22Rv1 (cell line): ENCODE data around the gene CCDC194.

Experiments used
- H3K27ac ChIP-seq: fragments of 450-650 bp; 2 replicates; pipeline ENCODE4 v1.5.1; 2017
- CTCF ChIP-seq: fragments of 450-650 bp; IDR thresholded peaks from 2 replicates; pipeline ENCODE4 v1.5.1; 2017; ENCODE audit warnings: mild to moderate bottlenecking
- ZFX ChIP-seq: fragments of 450-650 bp; IDR thresholded peaks from 2 replicates; pipeline ENCODE4 v1.6.1; 2017; ENCODE audit warnings: antibody characterized with exemption, borderline replicate concordance

CCDC194 gene

GRCh38 chr19:17389288-17389687 is 4.7 kb downstream of the CCDC194 start:
- no peak for TF ChIP-seq ZFX
- TF ChIP-seq CTCF, result no peak
- no peak overlapping the region for H3K27ac ChIP-seq

- no peak overlapping the region for H3K27ac ChIP-seq
- no peak for TF ChIP-seq ZFX
- TF ChIP-seq CTCF, result peak; percentile 96
These were observed 8.0 kb downstream of the CCDC194 start for GRCh38 chr19:17385878-17386611.

GRCh38 chr19:17380426-17381138 is 13.4 kb downstream of the CCDC194 start:
- H3K27ac ChIP-seq, result no peak overlapping the region

GRCh38 chr19:17379221-17379631 is 14.8 kb downstream of the CCDC194 start:
- H3K27ac ChIP-seq, result no peak overlapping the region
- no peak for TF ChIP-seq ZFX
- TF ChIP-seq CTCF, result no peak

More at GRCh38 chr19:17380426-17381138, 13.4 kb downstream of the CCDC194 start:
- TF ChIP-seq CTCF (no peak), ZFX (no peak)

- TF ChIP-seq ZFX, result no peak
- TF ChIP-seq CTCF, result no peak
- no peak overlapping the region for H3K27ac ChIP-seq
These were observed 15.7 kb downstream of the CCDC194 start for GRCh38 chr19:17378271-17378670.

- TF ChIP-seq CTCF (no peak), ZFX (no peak)
- H3K27ac ChIP-seq, result no peak within 1 kb of the TSS
These were observed 16.9 kb downstream of the CCDC194 start, which contains the start of gene PLVAP for GRCh38 chr19:17376935-17377600. Gene PLVAP (minus strand): TSS chr19:17377342. CDS start chr19:17377288, 54 bp downstream.
